ENCODE results near the gene PPM1F.

The PPM1F gene

GRCh38 chr22:21989049-21989448, 36.4 kb upstream of the PPM1F start:
- intact Hi-C loops (cut with DNase I; ENCODE audit: low total_unique reads) = no loop called here
- no peaks in the 10 kb centered on the region for H3K36me3 ChIP-seq
- no peak overlapping the region for H3K27ac ChIP-seq
- peaks cover 0 to 11% of the 10 kb centered on the region in 2 donors for H3K27me3 ChIP-seq
- H3K4me3 ChIP-seq = no peak overlapping the region
- DNase-seq = no peak
- TF ChIP-seq, protein P1, sequence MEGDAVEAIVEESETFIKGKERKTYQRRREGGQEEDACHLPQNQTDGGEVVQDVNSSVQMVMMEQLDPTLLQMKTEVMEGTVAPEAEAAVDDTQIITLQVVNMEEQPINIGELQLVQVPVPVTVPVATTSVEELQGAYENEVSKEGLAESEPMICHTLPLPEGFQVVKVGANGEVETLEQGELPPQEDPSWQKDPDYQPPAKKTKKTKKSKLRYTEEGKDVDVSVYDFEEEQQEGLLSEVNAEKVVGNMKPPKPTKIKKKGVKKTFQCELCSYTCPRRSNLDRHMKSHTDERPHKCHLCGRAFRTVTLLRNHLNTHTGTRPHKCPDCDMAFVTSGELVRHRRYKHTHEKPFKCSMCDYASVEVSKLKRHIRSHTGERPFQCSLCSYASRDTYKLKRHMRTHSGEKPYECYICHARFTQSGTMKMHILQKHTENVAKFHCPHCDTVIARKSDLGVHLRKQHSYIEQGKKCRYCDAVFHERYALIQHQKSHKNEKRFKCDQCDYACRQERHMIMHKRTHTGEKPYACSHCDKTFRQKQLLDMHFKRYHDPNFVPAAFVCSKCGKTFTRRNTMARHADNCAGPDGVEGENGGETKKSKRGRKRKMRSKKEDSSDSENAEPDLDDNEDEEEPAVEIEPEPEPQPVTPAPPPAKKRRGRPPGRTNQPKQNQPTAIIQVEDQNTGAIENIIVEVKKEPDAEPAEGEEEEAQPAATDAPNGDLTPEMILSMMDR (IDR thresholded peaks at IDR 0.05) = no peak
- H3K4me1 ChIP-seq = no peaks in the 10 kb centered on the region
- no peaks in the 10 kb centered on the region for H3K9me3 ChIP-seq

- no peaks in the 10 kb centered on the region for H3K27me3 ChIP-seq
- H3K4me3 ChIP-seq = no peak overlapping the region
- DNase-seq = no peak
- H3K27ac ChIP-seq = no peak overlapping the region
- H3K9me3 ChIP-seq = no peaks in the 10 kb centered on the region
- H3K4me1 ChIP-seq = peaks cover 0 to 22% (median 17%) of the 10 kb centered on the region in 4 donors
- H3K36me3 ChIP-seq = no peaks in the 10 kb centered on the region
- intact Hi-C loops (cut with DNase I; ENCODE audit: low total_unique reads) = no loop called here
- TF ChIP-seq, protein P1 (IDR thresholded peaks at IDR 0.05) = no peak
Observed at GRCh38 chr22:21985214-21985613, 32.6 kb upstream of the PPM1F start.

- Histone ChIP-seq H3K4me1 (peaks cover 0 to 22% (median 17%) of the 10 kb centered on the region in 4 donors), H3K27me3 (no peaks in the 10 kb centered on the region), H3K27ac (no peak overlapping the region), H3K9me3 (no peaks in the 10 kb centered on the region), H3K36me3 (no peaks in the 10 kb centered on the region), H3K4me3 (no peak overlapping the region)
- TF ChIP-seq, protein P1 (IDR thresholded peaks at IDR 0.05) = no peak
- DNase-seq = no peak
- intact Hi-C loops (cut with DNase I; ENCODE audit: low total_unique reads) = no loop called here
Observed at GRCh38 chr22:21984793-21985192, 32.1 kb upstream of the PPM1F start.

GRCh38 chr22:21982338-21982965, 29.8 kb upstream of the PPM1F start, which contains the start of gene TOP3B:
TSS of gene TOP3B (minus strand) at chr22:21982787. CDS start at chr22:21975709, 7,078 bp downstream.
- peak; percentile 75 to 88 for DNase-seq
- H3K4me1 ChIP-seq = peaks cover 0 to 22% (median 17%) of the 10 kb centered on the region in 4 donors
- intact Hi-C loops (cut with DNase I; ENCODE audit: low total_unique reads) = no loop called here

DNA sequence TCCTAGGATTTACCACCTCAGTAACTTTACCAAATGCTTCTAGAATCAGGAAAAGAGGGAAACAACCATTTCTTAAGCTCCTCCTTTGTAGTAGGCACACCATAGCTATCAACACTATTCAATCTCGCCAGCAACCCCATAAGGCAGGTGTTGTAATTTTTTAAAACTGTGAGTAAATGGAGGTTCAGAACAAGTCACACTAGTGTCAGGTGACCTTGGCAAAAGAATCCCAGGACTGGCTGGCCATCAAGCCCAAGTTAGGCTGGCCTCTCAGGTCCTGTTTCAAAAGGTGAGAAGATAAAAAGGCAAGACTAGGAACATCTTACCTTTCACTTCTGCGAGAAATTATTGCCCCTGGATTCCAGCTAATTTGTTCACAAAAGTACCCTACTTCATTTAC, 29.2 kb upstream of the PPM1F start:
- no peaks in the 10 kb centered on the region for H3K9me3 ChIP-seq
- peaks cover 0 to 22% (median 17%) of the 10 kb centered on the region in 4 donors for H3K4me1 ChIP-seq
- peak overlapping the region; percentile 72 to 90 for H3K27ac ChIP-seq
- peak overlapping the region; percentile 94 to 96 for H3K4me3 ChIP-seq
- no peak for DNase-seq
- intact Hi-C loops (cut with DNase I; ENCODE audit: low total_unique reads) = no loop called here
- TF ChIP-seq, protein P1 (IDR thresholded peaks at IDR 0.05) = no peak
- peaks cover 0 to 14% (median 0%) of the 10 kb centered on the region in 3 donors for H3K36me3 ChIP-seq
- no peaks in the 10 kb centered on the region for H3K27me3 ChIP-seq

More at GRCh38 chr22:21982338-21982965, 29.8 kb upstream of the PPM1F start, which contains the start of gene TOP3B:
- peak within 1 kb of the TSS; percentile 72 to 90 for H3K27ac ChIP-seq
- H3K9me3 ChIP-seq = no peaks in the 10 kb centered on the region
- TF ChIP-seq, protein P1 (IDR thresholded peaks at IDR 0.05) = no peak
- H3K4me3 ChIP-seq = peak within 1 kb of the TSS; percentile 94 to 96
- H3K27me3 ChIP-seq = no peaks in the 10 kb centered on the region
- peaks cover 0 to 14% (median 0%) of the 10 kb centered on the region in 3 donors for H3K36me3 ChIP-seq

Data from tibial artery (tissue), 4 donors.